SIG-M5 treated with dmso at 0.1 percent for 504 hours (cell line): ENCODE results near the gene SIN3A.
A peak's percentile ranks its signal among the peaks of the same experiment; 100 is the strongest.
"Not testable (repeated sequence)": the region's sequence is repeated elsewhere in the genome, so short reads cannot be mapped to it uniquely, and the experiment has no call there.

Experiments
- DNase-seq: peaks from one replicate; lab custom pipeline; 2025; ENCODE audit not compliant: unreplicated experiment; lab: John Stamatoyannopoulos, UW

The SIN3A gene

DNA sequence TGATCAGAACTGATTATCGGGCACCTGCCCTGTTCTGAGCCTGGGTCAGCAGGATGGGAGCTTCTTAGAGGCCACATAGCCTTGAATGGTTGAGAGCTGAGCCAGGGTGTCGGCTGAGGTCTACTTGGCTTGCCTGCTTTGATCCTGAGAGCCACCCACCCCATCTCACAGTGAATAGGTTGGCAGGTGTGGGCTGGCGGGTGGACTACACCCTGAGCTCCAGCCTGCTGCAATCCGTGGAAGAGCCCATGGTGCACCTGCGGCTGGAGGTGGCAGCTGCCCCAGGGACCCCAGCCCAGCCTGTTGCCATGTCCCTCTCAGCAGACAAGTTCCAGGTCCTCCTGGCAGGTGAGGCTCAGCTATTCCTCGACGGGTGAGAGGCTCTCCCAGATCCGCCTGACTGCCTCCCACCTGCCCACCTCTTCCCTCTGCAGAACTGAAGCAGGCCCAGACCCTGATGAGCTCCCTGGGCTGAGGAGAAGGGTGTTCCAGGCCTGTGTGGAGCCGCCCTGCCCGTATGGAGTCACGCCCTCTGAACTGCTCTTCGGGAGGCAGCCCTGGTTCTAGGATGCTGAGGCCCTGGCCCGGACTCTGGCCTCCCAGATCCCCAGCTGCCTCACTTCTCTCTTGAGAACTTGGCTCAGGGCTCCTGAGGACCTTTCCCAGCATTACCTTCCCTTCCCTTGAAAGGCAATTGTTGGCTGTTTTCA is 111.8 kb downstream of the SIN3A start:
- no peak for DNase-seq

DNA sequence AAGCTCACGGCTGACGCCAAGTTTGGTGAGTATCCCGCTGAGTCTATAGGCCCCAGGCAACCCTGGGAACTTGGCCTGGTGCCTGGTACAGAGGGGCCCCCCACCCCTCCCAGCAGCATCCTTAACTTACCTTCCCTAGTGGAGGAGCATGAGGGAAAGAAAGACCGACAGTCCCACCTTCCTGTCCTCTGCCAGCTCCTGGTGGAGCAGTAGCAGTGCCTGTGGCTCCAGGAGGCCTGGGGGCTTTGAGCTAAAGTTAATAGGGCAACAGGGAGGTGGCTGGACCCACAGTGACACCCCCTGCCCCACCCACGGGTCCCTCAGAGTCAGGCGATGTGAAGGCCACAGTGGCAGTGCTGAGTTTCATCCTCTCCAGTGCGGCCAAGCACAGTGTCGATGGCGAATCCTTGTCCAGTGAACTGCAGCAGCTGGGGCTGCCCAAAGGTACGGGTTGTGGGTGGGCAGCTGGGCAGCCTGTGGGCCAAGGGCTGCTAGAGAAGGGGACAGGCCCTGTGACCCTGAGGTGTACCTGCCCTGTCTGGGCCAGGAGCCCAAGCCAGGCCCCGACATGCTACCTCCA is 112.7 kb downstream of the SIN3A start:
- no peak for DNase-seq

DNA sequence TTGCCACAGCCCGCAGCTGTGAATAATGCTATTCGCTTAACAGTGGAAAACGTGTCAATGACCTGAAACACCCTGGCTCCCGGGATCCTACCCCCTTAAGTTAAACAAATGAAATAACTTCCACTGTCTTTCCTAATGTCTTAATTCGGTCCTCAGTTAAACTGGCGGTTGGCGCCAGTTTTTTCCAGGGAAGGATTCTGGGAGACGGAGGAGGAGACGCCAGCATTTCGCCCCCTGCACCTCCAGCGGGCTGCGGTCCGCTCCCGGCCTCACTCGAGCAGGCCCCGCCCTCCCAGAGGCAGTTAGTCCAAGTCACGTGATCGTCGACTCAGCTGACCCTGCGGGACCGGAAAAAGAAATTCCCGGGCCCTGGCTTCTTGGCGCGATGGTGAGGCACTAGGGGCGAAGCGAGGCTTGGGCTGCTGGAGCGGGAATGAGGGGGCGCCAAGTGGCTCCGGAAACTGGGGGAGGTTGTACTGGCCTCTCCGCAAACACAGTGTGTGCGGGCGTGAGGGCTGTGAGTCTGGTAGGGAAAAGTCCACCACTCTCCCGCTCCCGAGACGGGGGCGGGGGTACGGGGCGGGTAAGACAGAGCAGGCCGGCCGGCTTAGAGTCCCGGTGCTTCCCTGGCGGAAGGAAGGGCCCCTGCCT is 115.7 kb downstream of the SIN3A start, which contains the start of gene COMMD4:
COMMD4 (plus strand) TSS at position 359 of the 651 bp plus-strand sequence; CDS start at position 386, 27 bp downstream.
- peak; percentile 77 for DNase-seq

DNA sequence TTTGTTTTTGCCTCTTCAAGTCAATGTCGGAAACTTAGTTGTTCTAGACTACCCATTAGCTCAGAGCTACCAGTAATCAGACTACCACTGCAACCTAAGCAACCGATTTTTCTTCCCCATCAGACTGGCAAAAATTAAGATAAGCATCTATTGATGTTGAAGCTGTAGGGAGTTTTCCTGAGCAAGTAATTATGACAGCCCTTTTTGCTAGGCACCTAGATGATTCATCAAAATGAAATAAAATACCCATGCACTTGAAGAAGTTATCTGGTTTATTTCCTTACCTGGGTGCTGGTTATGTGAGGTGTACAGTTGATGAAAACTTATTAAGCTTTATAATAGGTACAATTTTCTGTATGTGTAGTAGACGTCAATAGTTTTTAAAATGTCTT is 116.2 kb downstream of the SIN3A start:
- no peak for DNase-seq

DNA sequence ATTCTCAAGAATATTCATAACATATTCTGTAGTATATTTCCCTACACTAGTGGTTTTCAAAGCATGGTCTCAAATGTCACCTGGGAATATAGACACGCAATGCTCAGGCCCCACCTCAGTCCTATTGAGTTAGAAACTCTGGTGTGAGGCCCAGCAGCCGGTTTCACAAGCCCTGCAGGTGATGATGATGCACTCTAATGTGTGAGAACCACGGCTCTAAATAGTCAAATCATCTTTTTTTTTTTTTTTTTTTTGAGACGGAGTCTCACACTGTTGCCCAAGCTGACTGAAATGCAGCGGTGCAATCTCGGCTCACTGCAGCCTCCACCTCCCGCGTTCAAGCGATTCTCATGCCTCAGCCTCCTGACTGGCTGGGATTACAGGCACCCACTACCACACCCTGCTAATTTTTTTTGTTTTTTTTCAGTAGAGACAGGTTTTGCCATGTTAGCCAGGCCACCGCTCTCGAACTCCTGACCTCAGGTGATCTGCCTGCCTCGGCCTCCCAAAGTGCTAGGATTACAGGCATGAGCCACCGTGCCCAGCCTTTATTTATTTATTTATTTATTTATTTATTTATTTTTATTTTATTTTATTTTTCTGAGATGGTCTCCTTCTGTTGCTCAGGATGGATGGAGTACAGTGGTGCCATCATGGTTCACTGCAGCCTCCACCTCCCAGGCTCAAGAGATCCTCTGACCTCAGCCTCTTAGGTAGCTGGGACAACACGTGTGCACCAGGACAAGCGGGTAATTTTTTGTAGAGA is 117.7 kb downstream of the SIN3A start:
- not testable (repeated sequence) for DNase-seq

DNA sequence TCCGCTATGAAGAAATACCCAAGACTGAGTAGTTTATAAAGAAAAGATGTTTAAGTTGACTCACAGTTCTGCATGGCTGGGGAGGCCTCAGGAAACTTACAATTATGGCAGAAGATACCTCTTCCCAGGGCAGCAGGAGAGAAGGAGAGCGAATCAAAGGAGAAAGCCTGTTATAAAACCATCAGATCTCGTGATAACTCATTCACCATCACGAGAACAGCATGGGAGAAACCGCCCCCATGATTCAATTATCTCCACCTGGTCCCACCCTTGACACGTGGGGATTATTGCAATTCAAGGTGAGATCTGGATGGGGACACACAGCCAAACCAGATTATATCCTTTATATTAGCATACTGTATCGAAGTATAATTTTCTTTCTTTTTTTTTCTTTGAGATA is 119.4 kb downstream of the SIN3A start:
- not testable (repeated sequence) for DNase-seq

DNA sequence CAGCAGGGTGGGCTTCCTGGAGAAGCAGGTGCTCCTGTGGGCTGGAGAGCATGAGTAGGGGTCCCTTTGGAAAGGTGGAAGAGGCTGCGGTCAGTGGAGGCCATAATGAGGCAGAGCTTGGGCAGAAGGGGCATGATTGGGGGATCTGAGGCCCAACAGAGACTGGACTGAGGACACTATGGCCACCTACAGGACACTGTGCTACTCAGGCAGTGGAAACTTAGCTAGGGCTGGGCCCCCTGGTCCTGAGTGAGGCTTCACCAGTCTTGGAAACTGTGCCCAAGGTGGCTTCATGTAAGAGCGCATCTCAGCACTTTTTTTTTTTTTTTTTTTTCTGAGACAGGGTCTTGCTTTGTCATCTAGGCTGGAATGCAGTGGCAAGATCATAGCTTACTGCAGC is 121.9 kb downstream of the SIN3A start:
- no peak for DNase-seq

DNA sequence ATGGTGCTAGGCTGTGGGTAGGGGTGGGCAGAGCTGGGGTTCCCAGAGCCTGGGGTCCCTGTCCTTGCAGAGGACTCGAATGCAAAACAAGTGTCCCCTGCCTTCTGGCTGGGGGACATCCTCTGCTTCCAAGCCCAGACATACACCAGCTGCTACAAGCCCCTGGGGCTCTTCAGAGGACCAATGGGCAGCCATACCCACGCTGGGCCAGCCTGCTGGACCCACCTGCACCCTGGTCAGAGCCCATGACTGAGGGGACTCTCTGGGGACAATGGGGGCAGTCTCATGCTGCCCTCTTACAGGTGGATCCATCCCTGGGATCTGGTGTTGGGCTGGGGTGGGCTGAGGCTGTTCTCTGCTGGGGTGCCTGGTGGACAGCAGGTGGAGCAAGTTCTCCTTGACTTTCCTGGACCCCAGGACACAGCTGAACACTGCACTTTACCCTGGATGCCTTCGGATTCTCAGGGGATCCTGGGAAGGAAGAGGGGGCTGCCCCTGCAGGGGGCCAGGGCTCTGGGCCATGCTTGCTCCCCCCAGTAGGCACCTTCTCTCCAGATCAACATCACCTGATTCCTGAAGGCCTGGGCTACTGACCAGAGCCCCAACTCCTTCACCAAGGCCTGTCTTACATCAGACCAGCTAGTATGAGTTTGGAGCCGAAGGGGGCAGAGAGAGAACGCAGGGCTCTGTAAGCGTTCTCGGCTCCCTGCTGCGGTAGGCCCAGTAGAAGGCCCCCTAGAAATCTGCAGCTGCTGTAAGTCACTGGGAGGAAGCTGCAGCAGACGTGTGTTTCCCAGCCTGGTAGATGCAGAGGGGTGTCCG is 122.8 kb downstream of the SIN3A start:
- no peak for DNase-seq

DNA sequence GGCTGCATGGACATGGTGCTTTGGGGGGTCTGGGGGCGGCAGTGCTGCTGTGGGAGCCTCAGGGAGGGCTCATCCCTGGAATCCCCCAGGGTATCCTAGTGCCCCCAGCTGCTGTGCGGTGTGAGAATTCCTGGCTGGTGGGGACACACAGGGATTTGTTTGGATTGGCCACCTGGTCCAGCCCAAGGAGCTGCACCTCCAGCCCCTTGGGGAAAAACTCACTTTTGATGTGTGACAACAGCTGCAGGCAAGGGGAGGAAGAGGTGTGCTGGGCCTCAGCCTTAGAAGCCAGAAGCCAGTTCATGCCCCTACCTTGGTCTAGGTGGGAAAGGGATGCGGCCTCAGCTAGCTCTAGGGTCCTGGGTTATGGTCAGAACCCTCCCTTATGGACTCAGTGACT is 124.0 kb downstream of the SIN3A start:
- DNase-seq: no peak

DNA sequence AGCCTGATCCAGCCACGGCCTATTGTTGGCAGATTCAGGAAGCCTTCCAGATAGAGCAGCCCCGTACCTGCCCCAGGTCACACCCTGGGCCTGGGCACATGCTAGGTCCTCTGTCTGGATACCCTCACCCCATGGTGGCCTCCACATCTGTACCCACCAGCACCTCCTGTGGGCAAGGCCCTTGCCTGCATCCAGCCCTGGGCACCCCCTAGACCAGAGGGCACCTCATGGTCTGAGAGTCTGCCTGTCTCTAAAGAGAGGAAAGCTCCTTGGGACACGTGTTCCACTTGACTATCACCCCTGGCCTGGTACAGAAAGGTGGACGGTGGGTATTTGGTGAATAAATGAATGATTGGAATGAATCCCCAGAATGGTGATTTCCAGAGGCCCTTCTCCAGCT is 124.5 kb downstream of the SIN3A start:
- DNase-seq: no peak

DNA sequence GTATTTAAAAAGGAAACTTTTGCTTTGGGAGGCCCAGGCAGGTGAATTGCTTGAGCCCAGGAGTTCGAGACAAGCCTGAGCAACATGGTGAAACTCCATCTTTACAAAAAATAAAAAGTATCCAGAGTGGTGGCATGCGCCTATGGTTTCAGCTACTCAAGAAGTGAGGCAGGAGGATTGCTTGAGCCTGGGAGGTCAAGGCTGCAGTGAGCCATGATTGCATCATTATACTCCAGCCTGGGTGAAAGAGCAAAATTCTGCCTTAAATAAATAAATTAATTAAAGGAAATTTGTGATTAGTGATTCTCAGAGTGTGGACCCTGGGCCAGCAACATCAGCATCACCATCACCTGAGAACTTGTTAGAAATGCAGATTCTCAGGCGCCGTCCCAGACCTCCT is 125.6 kb downstream of the SIN3A start:
- DNase-seq: no peak

DNA sequence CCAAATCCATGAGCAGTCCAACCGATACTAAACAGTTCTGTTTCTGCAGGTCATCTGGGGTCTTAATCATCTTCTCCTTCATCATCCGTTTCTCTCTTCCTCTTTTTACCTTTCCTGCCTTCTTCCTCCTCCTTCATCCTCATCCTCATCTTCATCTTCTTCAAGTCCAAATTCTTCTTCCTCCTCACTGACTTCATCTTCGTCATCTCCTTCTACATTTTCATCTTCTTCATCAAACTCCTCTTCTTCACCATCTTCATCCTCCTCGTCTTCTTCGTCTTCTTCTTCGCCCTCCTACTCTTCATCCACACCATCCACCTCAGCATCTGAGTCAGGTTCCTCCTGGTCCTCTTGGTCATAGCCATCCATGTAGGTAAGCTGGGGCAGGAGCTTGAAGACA is 129.8 kb downstream of the SIN3A start:
- no peak for DNase-seq
